ENCODE measurements around the gene LDLRAD3. TPM values are rescaled to one million over a fixed set of nuclear protein-coding genes. Genes with fewer than 3 reads are reported as not detected.
"Not testable (repeated sequence)": the region's sequence is repeated elsewhere in the genome, so short reads cannot be mapped to it uniquely, and the experiment has no call there.

The LDLRAD3 gene
- total and polyA plus RNA-seq, 5 donors, result 1.8 to 7.0 (median 3.5) TPM

GRCh38 chr11:36167729-36168128 lies 223.9 kb downstream of the LDLRAD3 start:
- ATAC-seq (no peak), DNase-seq (no peak)
- H3K4me3 ChIP-seq (ENCODE audit: low read length), result no peak overlapping the region
- intact Hi-C loops (cut with DNase I), result no loop called here
- H3K27ac ChIP-seq (ENCODE audit: low read length), result no peak overlapping the region
- no peaks in the 10 kb centered on the region for H3K9me3 ChIP-seq (ENCODE audit: control insufficient read depth, low read length)
- peaks cover 11% of the 10 kb centered on the region for H3K4me1 ChIP-seq (ENCODE audit: control insufficient read depth, insufficient read depth, low read length)
- no peaks in the 10 kb centered on the region for H3K27me3 ChIP-seq (ENCODE audit: control insufficient read depth, insufficient read depth)
- WGBS, result 95% methylated on average over 6 of the region's 6 CpGs

GRCh38 chr11:36177836-36178235 lies 234.0 kb downstream of the LDLRAD3 start:
- H3K27me3 ChIP-seq (ENCODE audit: control insufficient read depth, insufficient read depth), result no peaks in the 10 kb centered on the region
- H3K9me3 ChIP-seq (ENCODE audit: control insufficient read depth, low read length), result no peaks in the 10 kb centered on the region
- ATAC-seq, result no peak
- DNase-seq, result no peak
- WGBS, result 71% methylated on average over 2 of the region's 2 CpGs
- H3K27ac ChIP-seq (ENCODE audit: low read length), result no peak overlapping the region
- intact Hi-C loops (cut with DNase I), result no loop called here
- H3K4me3 ChIP-seq (ENCODE audit: low read length), result no peak overlapping the region
- no peaks in the 10 kb centered on the region for H3K4me1 ChIP-seq (ENCODE audit: control insufficient read depth, insufficient read depth, low read length)

GRCh38 chr11:36186340-36187175 lies 242.7 kb downstream of the LDLRAD3 start:
- Histone ChIP-seq H3K9me3 (ENCODE audit: control insufficient read depth, low read length) (no peaks in the 10 kb centered on the region), H3K4me3 (ENCODE audit: low read length) (no peak overlapping the region), H3K27ac (ENCODE audit: low read length) (no peak overlapping the region), H3K4me1 (ENCODE audit: control insufficient read depth, insufficient read depth, low read length) (no peaks in the 10 kb centered on the region), H3K27me3 (ENCODE audit: control insufficient read depth, insufficient read depth) (no peaks in the 10 kb centered on the region)
- 83% methylated on average over 6 of the region's 6 CpGs for WGBS
- intact Hi-C loops (cut with DNase I), result no loop called here
- DNase-seq (no peak), ATAC-seq (peak; percentile 57 to 72)

GRCh38 chr11:36187622-36188021 lies 243.8 kb downstream of the LDLRAD3 start:
- intact Hi-C loops (cut with DNase I), result no loop called here
- Histone ChIP-seq H3K27me3 (ENCODE audit: control insufficient read depth, insufficient read depth) (no peaks in the 10 kb centered on the region), H3K9me3 (ENCODE audit: control insufficient read depth, low read length) (no peaks in the 10 kb centered on the region), H3K27ac (ENCODE audit: low read length) (no peak overlapping the region), H3K4me1 (ENCODE audit: control insufficient read depth, insufficient read depth, low read length) (no peaks in the 10 kb centered on the region), H3K4me3 (ENCODE audit: low read length) (no peak overlapping the region)
- WGBS, result 94% methylated on average over 3 of the region's 3 CpGs
- DNase-seq, result no peak
- ATAC-seq, result no peak

- H3K27ac ChIP-seq (ENCODE audit: low read length); DNase-seq; H3K27me3 ChIP-seq (ENCODE audit: control insufficient read depth, insufficient read depth); H3K4me3 ChIP-seq (ENCODE audit: low read length); H3K4me1 ChIP-seq (ENCODE audit: control insufficient read depth, insufficient read depth, low read length); intact Hi-C loops (cut with DNase I); H3K9me3 ChIP-seq (ENCODE audit: control insufficient read depth, low read length); ATAC-seq: not testable (repeated sequence)
- 96% methylated on average over 1 of the region's 1 CpG for WGBS
These were observed 245.9 kb downstream of the LDLRAD3 start for GRCh38 chr11:36189735-36190134.

- H3K9me3 ChIP-seq (ENCODE audit: control insufficient read depth, low read length), result no peaks in the 10 kb centered on the region
- H3K27me3 ChIP-seq (ENCODE audit: control insufficient read depth, insufficient read depth), result no peaks in the 10 kb centered on the region
- intact Hi-C loops (cut with DNase I), result no loop called here
- peaks cover 3% of the 10 kb centered on the region for H3K4me1 ChIP-seq (ENCODE audit: control insufficient read depth, insufficient read depth, low read length)
- H3K27ac ChIP-seq (ENCODE audit: low read length), result no peak overlapping the region
- no peak for ATAC-seq
- no peak overlapping the region for H3K4me3 ChIP-seq (ENCODE audit: low read length)
- WGBS, result 80% methylated on average over 5 of the region's 5 CpGs
- no peak for DNase-seq
These were observed 248.1 kb downstream of the LDLRAD3 start for GRCh38 chr11:36191941-36192340.

GRCh38 chr11:36192425-36193289 lies 248.8 kb downstream of the LDLRAD3 start:
- ATAC-seq (no peak), DNase-seq (no peak)
- intact Hi-C loops (cut with DNase I), result no loop called here
- Histone ChIP-seq H3K4me3 (ENCODE audit: low read length) (no peak overlapping the region), H3K27me3 (ENCODE audit: control insufficient read depth, insufficient read depth) (no peaks in the 10 kb centered on the region), H3K27ac (ENCODE audit: low read length) (no peak overlapping the region), H3K4me1 (ENCODE audit: control insufficient read depth, insufficient read depth, low read length) (peaks cover 5% of the 10 kb centered on the region), H3K9me3 (ENCODE audit: control insufficient read depth, low read length) (no peaks in the 10 kb centered on the region)
- WGBS, result 81% methylated on average over 8 of the region's 8 CpGs

- no peak for DNase-seq
- Histone ChIP-seq H3K27me3 (ENCODE audit: control insufficient read depth, insufficient read depth) (no peaks in the 10 kb centered on the region), H3K27ac (ENCODE audit: low read length) (no peak overlapping the region), H3K4me1 (ENCODE audit: control insufficient read depth, insufficient read depth, low read length) (peaks cover 5% of the 10 kb centered on the region), H3K9me3 (ENCODE audit: control insufficient read depth, low read length) (no peaks in the 10 kb centered on the region), H3K4me3 (ENCODE audit: low read length) (no peak overlapping the region)
- no peak for ATAC-seq
- 93% methylated on average over 6 of the region's 6 CpGs for WGBS
- intact Hi-C loops (cut with DNase I), result no loop called here
These were observed 249.4 kb downstream of the LDLRAD3 start for GRCh38 chr11:36193290-36193619.

GRCh38 chr11:36193721-36194120 lies 249.9 kb downstream of the LDLRAD3 start:
- Histone ChIP-seq H3K27me3 (ENCODE audit: control insufficient read depth, insufficient read depth) (no peaks in the 10 kb centered on the region), H3K27ac (ENCODE audit: low read length) (no peak overlapping the region), H3K9me3 (ENCODE audit: control insufficient read depth, low read length) (no peaks in the 10 kb centered on the region), H3K4me1 (ENCODE audit: control insufficient read depth, insufficient read depth, low read length) (peaks cover 5% of the 10 kb centered on the region), H3K4me3 (ENCODE audit: low read length) (no peak overlapping the region)
- DNase-seq (no peak), ATAC-seq (no peak)
- WGBS, result 71% methylated on average over 1 of the region's 1 CpG
- intact Hi-C loops (cut with DNase I), result no loop called here

GRCh38 chr11:36195496-36196354 lies 251.9 kb downstream of the LDLRAD3 start:
- H3K27ac ChIP-seq (ENCODE audit: low read length), result no peak overlapping the region
- ATAC-seq (peak; percentile 51 to 78), DNase-seq (no peak)
- no peaks in the 10 kb centered on the region for H3K27me3 ChIP-seq (ENCODE audit: control insufficient read depth, insufficient read depth)
- peaks cover 5% of the 10 kb centered on the region for H3K4me1 ChIP-seq (ENCODE audit: control insufficient read depth, insufficient read depth, low read length)
- intact Hi-C loops (cut with DNase I), result no loop called here
- H3K9me3 ChIP-seq (ENCODE audit: control insufficient read depth, low read length), result no peaks in the 10 kb centered on the region
- 57% methylated on average over 5 of the region's 5 CpGs for WGBS
- no peak overlapping the region for H3K4me3 ChIP-seq (ENCODE audit: low read length)

Measured in right cardiac atrium (tissue), 5 donors.